Inferior parietal cortex (tissue), 1 donor: Measurements from ENCODE around the gene PLEKHA1.

ENCODE experiments used
- DNase-seq: peaks from one replicate; pipeline ENCODE4 v3.0.0-alpha.2; 2016; ENCODE audit errors: extremely low spot score

The PLEKHA1 gene

DNA sequence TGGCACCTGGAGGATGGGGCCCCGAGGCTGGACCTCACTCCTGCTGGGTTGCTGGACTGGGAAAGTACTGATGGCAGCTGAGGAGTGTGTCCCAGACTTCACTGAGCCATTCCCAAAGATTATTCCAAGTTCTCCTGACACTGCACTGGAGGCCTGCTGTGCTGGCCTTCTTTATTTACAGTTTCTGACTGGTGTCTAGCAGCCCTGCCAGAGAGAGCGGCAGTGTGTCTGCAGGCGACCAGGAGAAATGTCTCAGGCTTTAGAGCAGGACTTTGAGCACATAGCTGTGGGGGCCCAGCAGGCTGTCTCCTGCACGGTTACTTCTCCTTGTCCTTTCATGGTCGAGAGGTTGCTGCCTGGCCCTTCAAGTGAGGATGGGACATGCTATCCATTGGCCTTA is 102.9 kb downstream of the PLEKHA1 start:
- no peak for DNase-seq

DNA sequence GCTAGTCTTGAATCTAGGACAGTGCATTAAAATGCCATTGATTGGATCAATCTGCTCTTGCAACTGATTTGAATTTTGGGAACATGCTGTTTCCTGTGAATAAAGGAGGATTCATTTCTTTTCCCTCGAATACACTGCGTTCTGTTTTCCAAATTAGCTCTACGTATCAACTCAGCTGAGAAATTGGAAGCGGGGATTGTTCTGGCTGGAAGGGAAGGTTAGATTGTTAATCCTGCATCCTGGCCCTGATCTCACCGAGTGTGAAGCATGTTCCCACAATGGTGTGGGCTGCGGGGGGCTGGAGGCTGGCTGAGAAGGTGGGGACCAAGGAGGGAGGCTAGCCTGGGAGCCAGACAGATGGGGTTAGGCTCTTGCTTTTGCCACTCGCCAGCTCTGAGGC is 104.5 kb downstream of the PLEKHA1 start:
- peak; percentile 82 for DNase-seq

DNA sequence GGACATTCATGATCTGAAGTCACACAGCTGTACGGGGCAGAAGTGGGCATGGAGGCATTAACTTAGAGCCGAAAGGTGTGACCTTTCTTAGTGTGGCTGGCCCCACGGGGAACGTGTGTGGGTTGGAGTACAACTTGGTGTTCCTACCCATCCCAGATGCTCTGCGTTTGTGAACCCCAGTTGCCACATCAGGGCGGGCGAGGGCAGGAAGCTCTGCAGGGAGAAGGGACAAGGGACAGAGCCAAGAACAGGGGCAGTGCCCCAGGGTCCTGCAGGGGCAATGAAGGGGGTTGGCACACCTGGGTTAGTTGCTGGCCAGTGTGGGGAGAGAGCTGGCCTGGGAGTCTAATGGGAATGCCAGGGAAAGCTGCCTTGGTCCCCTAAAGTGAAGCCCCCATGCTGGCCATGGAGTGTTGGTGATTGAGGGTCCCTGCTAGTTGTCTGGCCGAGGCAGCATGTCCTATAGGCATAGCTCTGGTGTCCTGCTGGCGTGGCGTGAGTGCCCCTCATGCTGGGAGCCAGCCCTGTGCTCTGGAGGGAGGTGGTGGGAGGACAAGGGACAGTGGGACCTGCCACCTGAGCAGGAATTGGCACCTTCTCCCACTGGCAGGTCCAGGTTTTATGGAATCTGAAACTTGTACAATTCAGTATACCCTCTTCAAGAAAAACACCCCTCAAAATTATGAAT is 105.8 kb downstream of the PLEKHA1 start:
- no peak for DNase-seq

DNA sequence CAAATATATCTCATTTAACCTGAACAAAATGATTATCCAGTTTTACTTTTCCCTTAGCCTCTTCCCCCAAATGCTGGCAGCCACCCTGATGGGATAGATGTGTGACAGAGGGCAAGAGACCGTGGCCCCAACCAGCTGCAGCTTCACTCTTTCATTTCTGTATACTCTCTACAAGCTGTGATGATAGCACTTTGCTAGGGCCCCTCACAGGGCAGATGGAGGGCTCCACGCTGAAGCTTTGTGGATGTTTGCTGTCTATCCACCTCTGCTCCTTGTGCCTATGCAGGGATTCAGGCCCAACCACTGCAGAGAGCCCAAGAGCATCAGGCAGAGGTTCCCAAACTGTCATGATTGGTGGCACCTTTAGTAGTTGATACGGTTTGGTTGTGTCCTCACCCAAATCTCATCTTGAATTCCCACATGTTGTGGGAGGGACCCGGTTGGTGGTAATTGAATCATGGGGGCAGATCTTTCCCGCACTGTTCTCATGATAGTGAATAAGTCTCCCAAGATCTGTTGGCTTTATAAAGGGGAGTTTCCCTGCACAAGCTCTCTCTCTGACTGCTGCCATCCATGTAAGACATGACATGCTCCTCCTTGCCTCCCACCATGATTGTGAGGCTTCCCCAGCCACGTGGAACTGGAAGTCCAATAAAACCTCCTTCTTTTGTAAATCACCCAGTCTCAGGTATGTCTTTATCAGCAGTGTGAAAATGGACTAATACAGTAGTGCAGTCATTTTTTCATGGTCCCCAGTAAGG is 107.0 kb downstream of the PLEKHA1 start:
- DNase-seq, result no peak
